HCT116 (cell line): ENCODE data around the gene PTPN20. TPM values are rescaled to one million over a fixed set of nuclear protein-coding genes. Genes with fewer than 3 reads are reported as not detected.

Experiments
- ATAC-seq: fragments of 200-7000 bp; cut with Tn5 transposase; 2 replicates; pipeline ENCODE4 v1.9.1; 2020; ENCODE audit warnings: mild to moderate bottlenecking, moderate library complexity
- BruUV-seq: library from RNA; stranded (reverse); fragments of 400-500 nt; replicated peaks from 2 replicates; lab custom pipeline; 2021; lab: Mats Ljungman, UMichigan
- CTCF ChIA-PET: fragments of 300-600 bp; sonication (Branson Sonifier 250); formaldehyde crosslinking; loops from one replicate; lab custom pipeline; 2021; ENCODE audit warnings: antibody characterized with exemption; lab: Charles Lee
- POLR2A ChIA-PET: fragments of 300-600, 350-600 bp; sonication (Branson Sonifier 250); formaldehyde crosslinking; loops from one replicate; lab custom pipeline; 2021; ENCODE audit warnings: antibody characterized with exemption; lab: Charles Lee
- RAD21 ChIA-PET, 2 experiments: fragments of 300-600 bp; sonication (Branson Sonifier 250); formaldehyde crosslinking; loops; one replicate each; lab custom pipeline; 2023; ENCODE audit warnings: low total read pairs in 2 of 2; ENCODE audit not compliant: uncharacterized antibody in 2 of 2, unreplicated experiment in 2 of 2, low non-redundant PET in 1 of 2; lab: Charles Lee
- DNase-seq: peaks from one replicate; pipeline ENCODE4 v3.0.0-alpha.2; 2010; ENCODE audit warnings: low read depth, low spot score
- H2AFZ ChIP-seq: fragments of 200-600 bp; shearing (Covaris generic), sonication (generic); 2 replicates; pipeline ENCODE4 v1.6.1; 2017; ENCODE audit warnings: low read depth, mixed run types, mixed read lengths, antibody characterized with exemption, low read length; ENCODE audit not compliant: poor library complexity, severe bottlenecking
- H3K27ac ChIP-seq: 2 replicates; pipeline ENCODE4 v1.5.1; 2012; ENCODE audit warnings: low read depth, low read length
- H3K27me3 ChIP-seq: fragments of 200-600 bp; sonication (generic); 2 replicates; pipeline ENCODE4 v1.6.1; 2016; ENCODE audit warnings: mixed run types, low read length, mixed read lengths; ENCODE audit not compliant: insufficient read depth
- H3K36me3 ChIP-seq, 2 experiments: fragments of 200-500 bp in 1 of 2; fragments of 200-600 bp in 1 of 2; sonication (Bioruptor generic) in 1 of 2; sonication (generic) in 1 of 2; 2 replicates each; pipeline versions ENCODE4 v1.5.1 to v1.6.1; 2014 to 2016; ENCODE audit warnings: low read length in 2 of 2, inconsistent platforms in 1 of 2, mixed read lengths in 1 of 2, mixed run types in 1 of 2; ENCODE audit not compliant: insufficient read depth in 2 of 2, control insufficient read depth in 1 of 2
- H3K4me1 ChIP-seq, 2 experiments: fragments of 200-600 bp in 1 of 2; sonication (generic) in 1 of 2; 2 replicates each; pipeline versions ENCODE4 v1.5.1 to v1.6.1; 2012 to 2017; ENCODE audit warnings: low read length in 2 of 2, inconsistent platforms in 1 of 2, mild to moderate bottlenecking in 1 of 2, mixed read lengths in 1 of 2, mixed run types in 1 of 2, moderate library complexity in 1 of 2; ENCODE audit not compliant: insufficient read depth in 2 of 2, control insufficient read depth in 1 of 2
- H3K4me2 ChIP-seq: fragments of 200-600 bp; sonication (generic); 2 replicates; pipeline ENCODE4 v1.6.1; 2017; ENCODE audit warnings: mixed run types, low read length, mixed read lengths
- H3K4me3 ChIP-seq, 2 experiments: fragments of 200-600 bp in 1 of 2; sonication (generic) in 1 of 2; replicated peaks in 1 of 2; 2 replicates each; pipeline ENCODE4 v1.5.1; 2011 to 2016; ENCODE audit warnings: low read length in 2 of 2, control low read depth in 1 of 2, low read depth in 1 of 2, mild to moderate bottlenecking in 1 of 2, mixed read lengths in 1 of 2, mixed run types in 1 of 2
- H3K79me2 ChIP-seq: fragments of 200-600 bp; sonication (generic); 2 replicates; pipeline ENCODE4 v1.6.1; 2017; ENCODE audit warnings: mild to moderate bottlenecking, mixed run types, low read length, moderate library complexity, mixed read lengths; ENCODE audit not compliant: insufficient read depth
- H3K9ac ChIP-seq: fragments of 200-600 bp; sonication (generic); 2 replicates; pipeline ENCODE4 v1.6.1; 2016; ENCODE audit warnings: low read length, mixed read lengths
- H3K9me2 ChIP-seq: fragments of 200-600 bp; sonication (generic), shearing (Covaris generic); 2 replicates; pipeline ENCODE4 v1.6.1; 2017; ENCODE audit warnings: mixed run types, mild to moderate bottlenecking, moderate library complexity; ENCODE audit not compliant: insufficient read depth
- H3K9me3 ChIP-seq, 2 experiments: fragments of 200-500 bp in 1 of 2; fragments of 200-600 bp in 1 of 2; sonication (Bioruptor generic) in 1 of 2; sonication (generic) in 1 of 2; 2 replicates each; pipeline ENCODE4 v1.6.1; 2014 to 2017; ENCODE audit warnings: low read length in 2 of 2, mixed read lengths in 2 of 2, inconsistent platforms in 1 of 2, low read depth in 1 of 2, mild to moderate bottlenecking in 1 of 2, mixed run types in 1 of 2, moderate library complexity in 1 of 2; ENCODE audit not compliant: control insufficient read depth in 1 of 2, insufficient read depth in 1 of 2
- H4K20me1 ChIP-seq: fragments of 200-600 bp; sonication (generic), shearing (Covaris generic); 2 replicates; pipeline ENCODE4 v1.6.1; 2017; ENCODE audit warnings: mixed run types, mild to moderate bottlenecking, moderate library complexity; ENCODE audit not compliant: insufficient read depth
- CEBPB ChIP-seq: IDR thresholded peaks from 2 replicates; pipeline ENCODE4 v1.6.1; 2012; ENCODE audit warnings: low read depth
- RAD21 ChIP-seq: IDR thresholded peaks from 2 replicates; pipeline ENCODE4 v1.6.1; 2012; ENCODE audit warnings: low read depth, mild to moderate bottlenecking
- SP1 ChIP-seq: IDR thresholded peaks from 2 replicates; pipeline ENCODE4 v1.6.1; 2012; ENCODE audit warnings: low read depth
- SRF ChIP-seq: IDR thresholded peaks from 2 replicates; pipeline ENCODE4 v1.6.1; 2012; ENCODE audit warnings: low read depth
- TCF7L2 ChIP-seq: IDR thresholded peaks from 2 replicates; pipeline ENCODE4 v1.7.0; 2011; ENCODE audit warnings: borderline replicate concordance, inconsistent platforms; ENCODE audit not compliant: insufficient read depth, insufficient read length; ENCODE audit errors: extremely low read depth
- ZBTB33 ChIP-seq: IDR thresholded peaks from 2 replicates; pipeline ENCODE4 v1.6.1; 2011; ENCODE audit warnings: mild to moderate bottlenecking, low read length, moderate library complexity; ENCODE audit not compliant: insufficient replicate concordance; ENCODE audit errors: extremely low read depth
- intact Hi-C: fragments of 100-400 bp; cut with micrococcal nuclease; formaldehyde crosslinking; loops from 2 replicates; pipeline ENCODE4 v1.10.0; 2022
- total RNA-seq: library from RNA; stranded (reverse); gene quantifications from one replicate; pipeline ENCODE4 v1.2.1, GENCODE V29; 2021; ENCODE audit not compliant: unreplicated experiment
- TF ChIP-seq, protein P1 (sequence below): IDR thresholded peaks from 2 replicates; pipeline ENCODE4 v1.6.1; 2012
- TF ChIP-seq, protein P2 (sequence below): IDR thresholded peaks from 2 replicates; pipeline ENCODE4 v1.6.1; 2012
- TF ChIP-seq, protein P3 (sequence below), 3 experiments: fragments of 200-600 bp in 1 of 3; sonication (generic) in 1 of 3; IDR thresholded peaks in 2 of 3; conservative IDR thresholded peaks in 1 of 3; 2 replicates each; pipeline ENCODE4 v1.5.1; 2012 to 2017; ENCODE audit warnings: low read depth in 2 of 3, low read length in 2 of 3, antibody characterized with exemption in 1 of 3, borderline replicate concordance in 1 of 3, control low read depth in 1 of 3, mild to moderate bottlenecking in 1 of 3, mixed read lengths in 1 of 3, mixed run types in 1 of 3, moderate library complexity in 1 of 3; ENCODE audit not compliant: insufficient read depth in 1 of 3

Gene PTPN20
- total RNA-seq, 1 experiment from 2014 or later: not detected

- Histone ChIP-seq H3K9me3 (no peaks in the 10 kb centered on the region), H3K9ac (no peak overlapping the region), H3K27ac (no peak overlapping the region; the same call in 1 of the 2 replicates), H4K20me1 (no peaks in the 10 kb centered on the region), H2AFZ (peak overlapping the region; percentile 56), H3K79me2 (no peaks in the 10 kb centered on the region), H3K9me2 (no peaks in the 10 kb centered on the region), H3K4me2 (peak overlapping the region; percentile 28), H3K4me3 (no peak overlapping the region), H3K4me1 (no peaks in the 10 kb centered on the region), H3K27me3 (no peaks in the 10 kb centered on the region), H3K36me3 (no peaks in the 10 kb centered on the region)
- DNase-seq (peak; percentile 45), ATAC-seq (peak; percentile 94)
- no TSS peak for BruUV-seq
- CTCF ChIA-PET: interaction anchor here (0.6 to 1.8 kb wide), 25 partner anchors 8 to 314 kb away, joined by 3 to 51 read pairs (median 4); no protein-coding TSS in a partner anchor
- POLR2A ChIA-PET: interaction anchor here (1.1 kb wide), 1 partner anchor 264 kb away, joined by 3 read pairs; no protein-coding TSS in a partner anchor
- intact Hi-C loops: loop anchor here (1.0 to 2.0 kb wide), 2 partner anchors 265 to 292 kb away; no protein-coding TSS in a partner anchor
- RAD21 ChIA-PET: interaction anchor here (0.7 to 1.5 kb wide), 9 partner anchors 17 to 293 kb away, joined by 3 to 22 read pairs (median 3); no protein-coding TSS in a partner anchor
- no peak for TF ChIP-seq SP1
- TF ChIP-seq, protein P1, sequence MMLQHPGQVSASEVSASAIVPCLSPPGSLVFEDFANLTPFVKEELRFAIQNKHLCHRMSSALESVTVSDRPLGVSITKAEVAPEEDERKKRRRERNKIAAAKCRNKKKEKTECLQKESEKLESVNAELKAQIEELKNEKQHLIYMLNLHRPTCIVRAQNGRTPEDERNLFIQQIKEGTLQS: no peak
- TF ChIP-seq, protein P2, sequence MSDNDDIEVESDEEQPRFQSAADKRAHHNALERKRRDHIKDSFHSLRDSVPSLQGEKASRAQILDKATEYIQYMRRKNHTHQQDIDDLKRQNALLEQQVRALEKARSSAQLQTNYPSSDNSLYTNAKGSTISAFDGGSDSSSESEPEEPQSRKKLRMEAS: no peak
- TF ChIP-seq RAD21: peak; percentile 88
- TF ChIP-seq SRF: no peak
- TF ChIP-seq CEBPB: no peak
- TF ChIP-seq ZBTB33: no peak
- TF ChIP-seq TCF7L2: no peak
- TF ChIP-seq, protein P3, sequence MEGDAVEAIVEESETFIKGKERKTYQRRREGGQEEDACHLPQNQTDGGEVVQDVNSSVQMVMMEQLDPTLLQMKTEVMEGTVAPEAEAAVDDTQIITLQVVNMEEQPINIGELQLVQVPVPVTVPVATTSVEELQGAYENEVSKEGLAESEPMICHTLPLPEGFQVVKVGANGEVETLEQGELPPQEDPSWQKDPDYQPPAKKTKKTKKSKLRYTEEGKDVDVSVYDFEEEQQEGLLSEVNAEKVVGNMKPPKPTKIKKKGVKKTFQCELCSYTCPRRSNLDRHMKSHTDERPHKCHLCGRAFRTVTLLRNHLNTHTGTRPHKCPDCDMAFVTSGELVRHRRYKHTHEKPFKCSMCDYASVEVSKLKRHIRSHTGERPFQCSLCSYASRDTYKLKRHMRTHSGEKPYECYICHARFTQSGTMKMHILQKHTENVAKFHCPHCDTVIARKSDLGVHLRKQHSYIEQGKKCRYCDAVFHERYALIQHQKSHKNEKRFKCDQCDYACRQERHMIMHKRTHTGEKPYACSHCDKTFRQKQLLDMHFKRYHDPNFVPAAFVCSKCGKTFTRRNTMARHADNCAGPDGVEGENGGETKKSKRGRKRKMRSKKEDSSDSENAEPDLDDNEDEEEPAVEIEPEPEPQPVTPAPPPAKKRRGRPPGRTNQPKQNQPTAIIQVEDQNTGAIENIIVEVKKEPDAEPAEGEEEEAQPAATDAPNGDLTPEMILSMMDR (IDR thresholded peaks at IDR 0.05 in 2 of 3, conservative IDR thresholded peaks at IDR 0.05 in 1 of 3; ENCODE audit: borderline replicate concordance in 1 of 3, insufficient read depth in 1 of 3, low read depth in 2 of 3, low read length in 2 of 3): peak; percentile 77 to 89 (median 89); a peak in 5 of 6 replicates
These were observed 136.6 kb downstream of the PTPN20 start for GRCh38 chr10:47047577-47048525.
